HepG2 (cell line): ENCODE data around the gene FAM83F. TPM values are rescaled to one million over a fixed set of nuclear protein-coding genes. Genes with fewer than 3 reads are reported as not detected.
A peak's percentile ranks its signal among the peaks of the same experiment; 100 is the strongest.

Source experiments
- ATAC-seq: fragments of 200-7000 bp; cut with Tn5 transposase; 3 replicates; pipeline ENCODE4 v1.9.1; 2020; ENCODE audit warnings: mild to moderate bottlenecking, moderate library complexity
- BruUV-seq: library from RNA; stranded (reverse); fragments of 400-500 nt; replicated peaks from 2 replicates; lab custom pipeline; 2021; lab: Mats Ljungman, UMichigan
- CTCF ChIA-PET: fragments of 300-600 bp; formaldehyde crosslinking; extraction: SDS; loops from one replicate; lab custom pipeline; 2021; ENCODE audit warnings: low total read pairs, inconsistent platforms, low intra/inter-chr PET ratio; lab: Yijun Ruan, JAX
- POLR2A ChIA-PET: fragments of 350-600 bp; sonication (Branson Sonifier 250); formaldehyde crosslinking; loops from one replicate; lab custom pipeline; 2020; ENCODE audit warnings: antibody characterized with exemption, inconsistent platforms; lab: Yijun Ruan, JAX
- DNase-seq: peaks from one replicate; pipeline ENCODE4 v3.0.0-alpha.2; 2015; ENCODE audit warnings: low spot score
- FAIRE-seq: peaks from 3 replicates; lab custom pipeline; 2011; peaks lifted over from hg19 to GRCh38; lab: Jason Lieb, UNC
- H2AFZ ChIP-seq: one replicate; pipeline ENCODE4 v1.6.1; 2011; ENCODE audit warnings: low read length, inconsistent platforms
- H3K27ac ChIP-seq: fragments of 300-600 bp; 3 replicates; pipeline ENCODE4 v1.8.0; 2011; ENCODE audit warnings: mixed run types, mild to moderate bottlenecking, mixed read lengths, low read length, inconsistent platforms; ENCODE audit not compliant: insufficient read depth; ENCODE audit errors: extremely low read length
- H3K27me3 ChIP-seq, 2 experiments: fragments of 200-600 bp in 1 of 2; 2 replicates in 1 of 2; 3 replicates in 1 of 2; pipeline versions ENCODE4 v1.6.0 to v1.8.0; 2011; ENCODE audit warnings: low read length in 2 of 2, mild to moderate bottlenecking in 2 of 2, moderate library complexity in 2 of 2, inconsistent platforms in 1 of 2; ENCODE audit not compliant: insufficient read depth in 2 of 2, control insufficient read depth in 1 of 2
- H3K36me3 ChIP-seq, 2 experiments: fragments of 200-600 bp in 1 of 2; replicated peaks in 1 of 2; 2 replicates in 1 of 2; 3 replicates in 1 of 2; pipeline versions ENCODE4 v1.5.1 to v1.8.0; 2011; ENCODE audit warnings: low read length in 2 of 2, inconsistent platforms in 1 of 2; ENCODE audit not compliant: insufficient read depth in 2 of 2, control insufficient read depth in 1 of 2
- H3K4me1 ChIP-seq: 2 replicates; pipeline ENCODE4 v1.5.1; 2012; ENCODE audit warnings: low read length, inconsistent platforms; ENCODE audit not compliant: insufficient read depth
- H3K4me2 ChIP-seq: 2 replicates; pipeline ENCODE4 v1.6.0; 2011; ENCODE audit warnings: low read depth, low read length, inconsistent platforms
- H3K4me3 ChIP-seq, 3 experiments: fragments of 200-600 bp in 1 of 3; sonication (generic), shearing (Covaris generic) in 1 of 3; replicated peaks in 1 of 3; 2 replicates each; pipeline ENCODE4 v1.5.1; 2011 to 2016; ENCODE audit warnings: low read length in 3 of 3, inconsistent platforms in 2 of 3, low read depth in 2 of 3, mild to moderate bottlenecking in 2 of 3, control low read depth in 1 of 3, mixed read lengths in 1 of 3; ENCODE audit not compliant: insufficient read depth in 1 of 3
- H3K79me2 ChIP-seq: one replicate; pipeline ENCODE4 v1.6.1; 2011; ENCODE audit warnings: low read length, inconsistent platforms; ENCODE audit not compliant: insufficient read depth
- H3K9ac ChIP-seq: 2 replicates; pipeline ENCODE4 v1.6.0; 2011; ENCODE audit warnings: mild to moderate bottlenecking, low read depth, low read length, inconsistent platforms; ENCODE audit not compliant: insufficient read depth
- H3K9me3 ChIP-seq: 2 replicates; pipeline ENCODE4 v1.5.1; 2012; ENCODE audit warnings: mild to moderate bottlenecking, low read length
- H4K20me1 ChIP-seq: 2 replicates; pipeline ENCODE4 v1.6.0; 2011; ENCODE audit warnings: inconsistent platforms, mild to moderate bottlenecking, low read length, moderate library complexity; ENCODE audit not compliant: insufficient read depth
- ATF1 ChIP-seq: IDR thresholded peaks from 2 replicates; pipeline ENCODE4 v1.6.1; 2016; ENCODE audit warnings: mild to moderate bottlenecking, control low read depth
- FOSL1 ChIP-seq: sonication (generic); formaldehyde crosslinking; IDR thresholded peaks from 2 replicates; pipeline ENCODE4 v1.9.0; 2021; ENCODE audit warnings: missing genetic modification reagents, borderline replicate concordance
- HNF1A ChIP-seq, 2 experiments: sonication (generic) in 1 of 2; formaldehyde crosslinking in 1 of 2; IDR thresholded peaks; 2 replicates each; pipeline versions ENCODE4 v1.4.0 to v1.6.1; 2016 to 2020; ENCODE audit warnings: borderline replicate concordance in 1 of 2, low read depth in 1 of 2, mild to moderate bottlenecking in 1 of 2, missing genetic modification reagents in 1 of 2
- MIER3 ChIP-seq: IDR thresholded peaks from 2 replicates; pipeline ENCODE4 v1.6.1; 2016; ENCODE audit warnings: missing compliant biosample characterization, borderline replicate concordance
- REL ChIP-seq: sonication (generic); formaldehyde crosslinking; conservative IDR thresholded peaks from 2 replicates; pipeline ENCODE4 v1.8.0; 2022; ENCODE audit warnings: mild to moderate bottlenecking, missing genetic modification reagents, moderate library complexity
- TCF7L2 ChIP-seq: IDR thresholded peaks from 2 replicates; pipeline ENCODE4 v1.6.1; 2011; ENCODE audit warnings: mild to moderate bottlenecking, low read depth, low read length, moderate library complexity
- TGIF2 ChIP-seq: IDR thresholded peaks from 2 replicates; pipeline ENCODE4 v1.6.1; 2016; ENCODE audit warnings: control low read depth, missing compliant biosample characterization
- TRIM24 ChIP-seq: sonication (generic); formaldehyde crosslinking; IDR thresholded peaks from 2 replicates; pipeline ENCODE4 v1.8.0; 2022; ENCODE audit warnings: mild to moderate bottlenecking, missing genetic modification reagents
- ZFP90 ChIP-seq: sonication (generic); formaldehyde crosslinking; IDR thresholded peaks from 2 replicates; pipeline ENCODE4 v1.8.0; 2022; ENCODE audit warnings: missing genetic modification reagents, mild to moderate bottlenecking, inconsistent platforms, borderline replicate concordance
- ZGPAT ChIP-seq: IDR thresholded peaks from 2 replicates; pipeline ENCODE4 v1.6.1; 2016; ENCODE audit warnings: mild to moderate bottlenecking
- ZKSCAN5 ChIP-seq: sonication (generic); formaldehyde crosslinking; IDR thresholded peaks from 2 replicates; pipeline ENCODE4 v1.5.1; 2020; ENCODE audit warnings: mild to moderate bottlenecking, missing genetic modification reagents
- ZNF30 ChIP-seq: sonication (generic); formaldehyde crosslinking; IDR thresholded peaks from 2 replicates; pipeline ENCODE4 v1.5.0; 2020; ENCODE audit warnings: mild to moderate bottlenecking, missing genetic modification reagents
- ZNF496 ChIP-seq: sonication (generic); formaldehyde crosslinking; IDR thresholded peaks from 2 replicates; pipeline ENCODE4 v1.8.1; 2023; ENCODE audit warnings: mild to moderate bottlenecking, moderate library complexity, missing genetic modification reagents; ENCODE audit not compliant: insufficient replicate concordance
- ZNF607 ChIP-seq: sonication (generic); formaldehyde crosslinking; IDR thresholded peaks from 2 replicates; pipeline ENCODE4 v1.5.1; 2020; ENCODE audit warnings: missing genetic modification reagents, mild to moderate bottlenecking, borderline replicate concordance
- ZNF614 ChIP-seq: IDR thresholded peaks from 2 replicates; pipeline ENCODE4 v1.6.1; 2018; ENCODE audit warnings: missing biosample characterization, missing genetic modification reagents, inconsistent platforms, borderline replicate concordance
- WGBS: methylation state at CpG from one replicate; pipeline ENCODE4 v1.1.6; 2017; ENCODE audit warnings: low lambda C conversion rate; 5-methylcytosine and 5-hydroxymethylcytosine counted together
- in situ Hi-C: cut with HindIII; loops from 2 replicates; pipeline ENCODE4 v1.10.0; 2017; ENCODE audit warnings: low pct_unique_long_range_greater_than_20kb; ENCODE audit not compliant: extremely low pct_ligation_motif_present
- intact Hi-C: fragments of 100-400 bp; cut with micrococcal nuclease; formaldehyde crosslinking; loops from one replicate; pipeline ENCODE4 v1.10.0; 2022; ENCODE audit not compliant: unreplicated experiment
- polyA plus RNA-seq, 8 experiments: library from polyadenylated mRNA; depleted of rRNA in 3 of 8; stranded (reverse) in 7 of 8; unstranded in 1 of 8; fragments of >200 nt; fragmentation: Illumina TruSeq in 4 of 8; extraction: Trizol in 4 of 8; gene quantifications; 2 replicates each; pipeline versions ENCODE4 v1.2.1 to v1.2.3, GENCODE V29; 2011 to 2016; ENCODE audit warnings: low read depth in 4 of 8, missing spikeins in 1 of 8, mixed read lengths in 1 of 8; ENCODE audit not compliant: insufficient read depth in 1 of 8
- total RNA-seq, 5 experiments: library from RNA; depleted of rRNA; stranded (reverse); fragments of >200 nt; fragmentation: Illumina TruSeq; extraction: Trizol; gene quantifications; 2 replicates each; pipeline ENCODE4 v1.2.3, GENCODE V29; 2016; ENCODE audit warnings: low read depth in 1 of 5
- TF ChIP-seq, protein P1 (sequence below): sonication (generic); formaldehyde crosslinking; IDR thresholded peaks from 2 replicates; pipeline ENCODE4 v1.4.0; 2020; ENCODE audit warnings: mild to moderate bottlenecking, missing genetic modification reagents

Gene FAM83F
- total and polyA plus RNA-seq, 2 of the 13 experiments (the other 11 are each of a cell fraction or from before 2014, with no cell fraction given), result not detected

DNA sequence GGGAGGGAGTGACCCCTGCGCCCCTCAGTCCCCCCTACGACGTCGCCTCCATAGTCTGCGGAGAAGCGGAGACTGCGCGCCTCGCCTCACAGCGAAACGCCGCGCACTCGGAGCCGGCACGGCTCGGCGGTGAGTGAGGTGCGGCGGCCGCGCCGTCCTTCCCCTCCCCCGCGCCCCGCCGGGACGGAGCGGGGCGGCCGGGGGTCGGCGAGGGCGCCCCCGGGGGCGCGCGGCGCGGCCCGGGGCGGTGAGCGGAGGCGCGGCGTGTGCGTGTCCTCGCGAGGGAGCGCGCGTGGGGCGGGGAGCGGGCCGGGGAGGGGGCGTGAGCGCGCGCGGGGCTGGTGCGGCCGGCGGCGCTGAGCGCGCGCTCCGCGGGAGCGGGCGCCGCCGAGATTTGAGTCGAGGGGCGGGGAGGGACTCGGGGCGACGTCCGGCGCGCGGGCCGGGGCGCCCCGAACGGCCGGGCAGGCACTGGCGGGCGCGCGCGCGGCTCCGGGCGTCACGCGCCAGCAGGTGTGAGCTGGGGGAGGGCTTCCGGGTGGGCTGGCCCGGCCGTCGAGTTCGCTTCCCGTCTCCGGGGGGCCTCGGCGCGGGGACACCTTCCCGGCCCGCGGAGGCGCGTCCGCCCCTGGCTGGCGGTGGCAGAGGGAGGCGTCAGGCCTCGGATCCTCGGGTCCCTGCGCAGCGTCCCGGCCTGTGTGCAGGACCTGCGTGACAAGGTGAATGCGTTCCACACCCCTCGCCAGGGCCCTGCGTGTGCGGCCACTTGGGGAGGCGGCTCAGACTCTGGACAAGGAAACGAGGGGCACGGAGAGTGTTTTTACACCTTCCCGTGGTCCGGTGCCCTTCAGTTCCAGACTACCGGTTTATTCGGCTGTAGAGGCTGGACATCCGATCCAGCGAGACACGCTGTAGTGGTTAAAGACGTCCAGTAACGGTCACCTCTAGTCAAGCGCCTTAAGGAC lies 50.4 kb downstream of the FAM83F start:
- 0% methylated on average over 9 of the region's 138 CpGs for WGBS
- ATAC-seq (peak; percentile 60), FAIRE-seq (no peak), DNase-seq (peak; percentile 20)
- Histone ChIP-seq H3K4me1 (peaks cover 16% of the 10 kb centered on the region), H3K9me3 (no peaks in the 10 kb centered on the region), H3K4me3 (peak overlapping the region; percentile 73 to 95 (median 94)), H4K20me1 (peaks cover 3% of the 10 kb centered on the region; the same call in 1 of the 2 replicates), H3K4me2 (peak overlapping the region; percentile 88), H3K36me3 (no peaks in the 10 kb centered on the region), H3K79me2 (peaks cover 18% of the 10 kb centered on the region), H2AFZ (peak overlapping the region; percentile 54), H3K27me3 (no peaks in the 10 kb centered on the region), H3K9ac (peak overlapping the region; percentile 95), H3K27ac (peak overlapping the region; percentile 72)
- intact Hi-C loops, result loop anchor here (5.0 kb wide), 2 partner anchors 132 to 302 kb away; partner anchors contain the start of genes ADSL and TNRC6B
- ChIA-PET CTCF (no interaction called here), POLR2A (interaction anchor here (0.6 to 1.7 kb wide), 30 partner anchors 9 to 1121 kb away, joined by 3 to 35 read pairs (median 5); partner anchors contain the start of genes ADSL, ATF4, MIEF1 and RPL3)
- no TSS peak for BruUV-seq
- in situ Hi-C loops, result no loop called here
- no peak for TF ChIP-seq HNF1A (IDR thresholded peaks at IDR 0.05; ENCODE audit: low read depth)
- no peak for TF ChIP-seq HNF1A (CRISPR knock-in tag; IDR thresholded peaks at IDR 0.05; ENCODE audit: borderline replicate concordance)
- no peak for TF ChIP-seq TGIF2 (CRISPR knock-in tag)
- TF ChIP-seq ZFP90 (CRISPR knock-in tag), result no peak
- TF ChIP-seq FOSL1 (CRISPR knock-in tag), result no peak
- no peak for TF ChIP-seq MIER3 (CRISPR knock-in tag)
- no peak for TF ChIP-seq ZNF607 (CRISPR knock-in tag)
- no peak for TF ChIP-seq ATF1 (CRISPR knock-in tag)
- TF ChIP-seq ZKSCAN5, result no peak
- no peak for TF ChIP-seq TCF7L2
- TF ChIP-seq ZGPAT, result 0 out of 2 replicates have a peak, but pooled peaks have one; percentile 21
- TF ChIP-seq, protein P1, sequence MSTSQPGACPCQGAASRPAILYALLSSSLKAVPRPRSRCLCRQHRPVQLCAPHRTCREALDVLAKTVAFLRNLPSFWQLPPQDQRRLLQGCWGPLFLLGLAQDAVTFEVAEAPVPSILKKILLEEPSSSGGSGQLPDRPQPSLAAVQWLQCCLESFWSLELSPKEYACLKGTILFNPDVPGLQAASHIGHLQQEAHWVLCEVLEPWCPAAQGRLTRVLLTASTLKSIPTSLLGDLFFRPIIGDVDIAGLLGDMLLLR (CRISPR knock-in tag), result no peak
- no peak for TF ChIP-seq ZNF30 (CRISPR knock-in tag)
- no peak for TF ChIP-seq ZNF614 (CRISPR knock-in tag)
- TF ChIP-seq TRIM24 (CRISPR knock-in tag), result no peak
- no peak for TF ChIP-seq REL (CRISPR knock-in tag)
- TF ChIP-seq ZNF496 (CRISPR knock-in tag), result no peak
